ENCODE results near the gene DDX20. TPM values are rescaled to one million over a fixed set of nuclear protein-coding genes. Genes with fewer than 3 reads are reported as not detected.

The DDX20 gene
- total RNA-seq, 1 donor from 2014 or later = 14.0 TPM

GRCh38 chr1:111786669-111787207 is 31.0 kb downstream of the DDX20 start:
- Mint-ChIP-seq H3K4me1 (ENCODE audit: unreplicated experiment) (peaks cover 5% of the 10 kb centered on the region), H3K36me3 (ENCODE audit: unreplicated experiment) (no peaks in the 10 kb centered on the region), H3K4me3 (ENCODE audit: unreplicated experiment) (no peak overlapping the region), H3K27me3 (ENCODE audit: unreplicated experiment) (peaks cover 11% of the 10 kb centered on the region), H3K9me3 (ENCODE audit: unreplicated experiment) (no peaks in the 10 kb centered on the region), H3K27ac (ENCODE audit: unreplicated experiment) (no peak overlapping the region)
- peak; percentile 56 for DNase-seq (ENCODE audit: extremely low spot score, unreplicated experiment)
- no peak for TF ChIP-seq CTCF (IDR thresholded peaks at IDR 0.05)

- H3K27ac Mint-ChIP-seq (ENCODE audit: unreplicated experiment) = no peak overlapping the region
- H3K4me3 Mint-ChIP-seq (ENCODE audit: unreplicated experiment) = no peak overlapping the region
- DNase-seq (ENCODE audit: extremely low spot score, unreplicated experiment) = peak; percentile 59
- H3K36me3 Mint-ChIP-seq (ENCODE audit: unreplicated experiment) = no peaks in the 10 kb centered on the region
- H3K27me3 Mint-ChIP-seq (ENCODE audit: unreplicated experiment) = peaks cover 16% of the 10 kb centered on the region
- no peaks in the 10 kb centered on the region for H3K9me3 Mint-ChIP-seq (ENCODE audit: unreplicated experiment)
- peaks cover 5% of the 10 kb centered on the region for H3K4me1 Mint-ChIP-seq (ENCODE audit: unreplicated experiment)
- no peak for TF ChIP-seq CTCF (IDR thresholded peaks at IDR 0.05)
Measured at GRCh38 chr1:111789142-111789541, 33.4 kb downstream of the DDX20 start.

- Mint-ChIP-seq H3K27ac (ENCODE audit: unreplicated experiment) (no peak overlapping the region), H3K4me1 (ENCODE audit: unreplicated experiment) (peaks cover 5% of the 10 kb centered on the region), H3K36me3 (ENCODE audit: unreplicated experiment) (no peaks in the 10 kb centered on the region), H3K4me3 (ENCODE audit: unreplicated experiment) (no peak overlapping the region), H3K27me3 (ENCODE audit: unreplicated experiment) (peaks cover 13% of the 10 kb centered on the region), H3K9me3 (ENCODE audit: unreplicated experiment) (no peaks in the 10 kb centered on the region)
- no peak for DNase-seq (ENCODE audit: extremely low spot score, unreplicated experiment)
- no peak for TF ChIP-seq CTCF (IDR thresholded peaks at IDR 0.05)
Measured at GRCh38 chr1:111789666-111790316, 34.1 kb downstream of the DDX20 start.

GRCh38 chr1:111791776-111792175 is 36.1 kb downstream of the DDX20 start:
- H3K27ac Mint-ChIP-seq (ENCODE audit: unreplicated experiment) = no peak overlapping the region
- H3K4me3 Mint-ChIP-seq (ENCODE audit: unreplicated experiment) = no peak overlapping the region
- peaks cover 13% of the 10 kb centered on the region for H3K27me3 Mint-ChIP-seq (ENCODE audit: unreplicated experiment)
- no peaks in the 10 kb centered on the region for H3K36me3 Mint-ChIP-seq (ENCODE audit: unreplicated experiment)
- peaks cover 5% of the 10 kb centered on the region for H3K4me1 Mint-ChIP-seq (ENCODE audit: unreplicated experiment)
- no peak for TF ChIP-seq CTCF (IDR thresholded peaks at IDR 0.05)
- no peaks in the 10 kb centered on the region for H3K9me3 Mint-ChIP-seq (ENCODE audit: unreplicated experiment)
- DNase-seq (ENCODE audit: extremely low spot score, unreplicated experiment) = no peak

- DNase-seq (ENCODE audit: extremely low spot score, unreplicated experiment) = no peak
Measured at GRCh38 chr1:111792249-111792648, 36.5 kb downstream of the DDX20 start.

More at GRCh38 chr1:111792249-111792648, 36.5 kb downstream of the DDX20 start:
- Mint-ChIP-seq H3K4me1 (ENCODE audit: unreplicated experiment) (peaks cover 5% of the 10 kb centered on the region), H3K4me3 (ENCODE audit: unreplicated experiment) (no peak overlapping the region), H3K27me3 (ENCODE audit: unreplicated experiment) (peaks cover 13% of the 10 kb centered on the region), H3K36me3 (ENCODE audit: unreplicated experiment) (no peaks in the 10 kb centered on the region), H3K27ac (ENCODE audit: unreplicated experiment) (no peak overlapping the region), H3K9me3 (ENCODE audit: unreplicated experiment) (no peaks in the 10 kb centered on the region)
- TF ChIP-seq CTCF (IDR thresholded peaks at IDR 0.05) = no peak

All from osteocyte (in vitro differentiated cells).